Posterior cingulate gyrus (tissue), 11 donors: ENCODE results near the gene VPS11.

Source experiments
- DNase-seq, 10 donors: peaks; one replicate each; pipeline versions ENCODE4 v3.0.0 to v3.0.0-alpha.2; 2020 to 2021; ENCODE audit warnings: mixed read lengths in 3 of 10
- intact Hi-C: fragments of 100-400 bp; cut with DNase I; formaldehyde crosslinking; loops from one replicate; pipeline ENCODE4 v1.15.1; 2023

The VPS11 gene

GRCh38 chr11:119115484-119116234 is 48.0 kb downstream of the VPS11 start:
- intact Hi-C loops: loop anchor here (10.0 kb wide), 1 partner anchor 79 kb away; no protein-coding TSS in a partner anchor
- DNase-seq: peak in 2 of 10 donors; percentile 37 to 89

- DNase-seq: no peak
- intact Hi-C loops: loop anchor here (10.0 kb wide), 1 partner anchor 79 kb away; no protein-coding TSS in a partner anchor
Observed at GRCh38 chr11:119116235-119116594, 48.6 kb downstream of the VPS11 start.

GRCh38 chr11:119116601-119117000 is 49.0 kb downstream of the VPS11 start:
- intact Hi-C loops: loop anchor here (10.0 kb wide), 1 partner anchor 78 kb away; no protein-coding TSS in a partner anchor
- DNase-seq: peak in 1 of 10 donors; percentile 57

GRCh38 chr11:119117004-119117706 is 49.5 kb downstream of the VPS11 start:
- DNase-seq: no peak
- intact Hi-C loops: loop anchor here (10.0 kb wide), 1 partner anchor 78 kb away; no protein-coding TSS in a partner anchor

- DNase-seq: no peak
- intact Hi-C loops: loop anchor here (10.0 kb wide), 1 partner anchor 77 kb away; no protein-coding TSS in a partner anchor
Observed at GRCh38 chr11:119118227-119118626, 50.6 kb downstream of the VPS11 start.

- intact Hi-C loops: loop anchor here (10.0 kb wide), 1 partner anchor 76 kb away; no protein-coding TSS in a partner anchor
- no peak for DNase-seq
Observed at GRCh38 chr11:119118946-119119345, 51.3 kb downstream of the VPS11 start.

GRCh38 chr11:119120639-119121007 is 53.0 kb downstream of the VPS11 start:
- intact Hi-C loops: loop anchor here (2.0 kb wide), 1 partner anchor 14 kb away; the partner anchor contains the start of gene C2CD2L
- peak in 1 of 10 donors; percentile 42 for DNase-seq

GRCh38 chr11:119121008-119121810 is 53.6 kb downstream of the VPS11 start, which contains the start of gene HINFP:
Gene HINFP, plus strand, starts transcription at chr11:119121580. Its CDS starts 5,365 bp downstream, at chr11:119126945.
- DNase-seq: peak; percentile 99 to 100 (median 100)
- intact Hi-C loops: loop anchor here (2.0 kb wide), 1 partner anchor 14 kb away; the partner anchor contains the start of gene C2CD2L

GRCh38 chr11:119121811-119122124 is 54.1 kb downstream of the VPS11 start:
- no peak for DNase-seq
- intact Hi-C loops: loop anchor here (2.0 kb wide), 1 partner anchor 15 kb away; the partner anchor contains the start of gene C2CD2L

GRCh38 chr11:119125821-119126220 is 58.2 kb downstream of the VPS11 start:
- intact Hi-C loops: no loop called here
- peak in 1 of 10 donors; percentile 14 for DNase-seq

GRCh38 chr11:119126675-119127268 is 59.2 kb downstream of the VPS11 start:
- intact Hi-C loops: no loop called here

GRCh38 chr11:119130662-119131061 is 63.0 kb downstream of the VPS11 start:
- intact Hi-C loops: no loop called here

More at GRCh38 chr11:119126675-119127268, 59.2 kb downstream of the VPS11 start:
- DNase-seq: no peak

More at GRCh38 chr11:119130662-119131061, 63.0 kb downstream of the VPS11 start:
- DNase-seq: no peak
